Ovary (tissue), 9 donors: ENCODE data around the gene SLC6A12. TPM values are rescaled to one million over a fixed set of nuclear protein-coding genes. Genes with fewer than 3 reads are reported as not detected.
"Not testable (repeated sequence)": the region's sequence is repeated elsewhere in the genome, so short reads cannot be mapped to it uniquely, and the experiment has no call there.

Experiments used
- DNase-seq, 5 donors: peaks; one replicate each; pipeline ENCODE4 v3.0.0-alpha.2; 2019 to 2020
- H3K27ac ChIP-seq, 2 donors: fragments of 200-600 bp; one replicate each; pipeline versions ENCODE4 v1.5.1 to v1.8.0; 2019 to 2022
- H3K27me3 ChIP-seq: fragments of 200-600 bp; one replicate; pipeline ENCODE4 v1.8.0; 2022
- H3K36me3 ChIP-seq: fragments of 200-600 bp; sonication (generic); one replicate; pipeline ENCODE4 v1.5.1; 2019
- H3K4me1 ChIP-seq: one replicate; pipeline ENCODE4 v1.8.1; 2013; ENCODE audit warnings: mild to moderate bottlenecking, moderate library complexity; ENCODE audit not compliant: insufficient read depth
- H3K4me3 ChIP-seq: fragments of 200-600 bp; sonication (generic); one replicate; pipeline ENCODE4 v1.5.1; 2017
- H3K9me3 ChIP-seq, 2 donors: fragments of 200-600 bp in 1 of 2; sonication (generic) in 1 of 2; one replicate each; pipeline versions ENCODE4 v1.5.1 to v1.8.1; 2013 to 2019; ENCODE audit warnings: mild to moderate bottlenecking in 1 of 2, moderate library complexity in 1 of 2
- EP300 ChIP-seq: sonication (generic); formaldehyde crosslinking; IDR thresholded peaks from one replicate; pipeline ENCODE4 v1.6.1; 2017; ENCODE audit warnings: antibody characterized with exemption
- POLR2A ChIP-seq: fragments of 450-650 bp; IDR thresholded peaks from one replicate; pipeline ENCODE4 v1.6.1; 2017; ENCODE audit warnings: antibody characterized with exemption, mild to moderate bottlenecking, moderate library complexity
- WGBS, 3 donors: extraction: QIAGEN DNeasy Blood & Tissue Kit in 1 of 3; methylation state at CpG; one replicate each; pipeline versions ENCODE4 v1.1.5 to v1.1.7; 2013 to 2017; 5-methylcytosine and 5-hydroxymethylcytosine counted together
- intact Hi-C, 4 donors: fragments of 100-400 bp; cut with DNase I; formaldehyde crosslinking; loops; one replicate each; pipeline versions ENCODE4 v1.11.0 to v1.15.1; 2022 to 2023
- polyA plus RNA-seq, 2 donors: library from polyadenylated mRNA; stranded (reverse); fragments of 200-250 nt in 1 of 2; fragments of 350-450 nt in 1 of 2; fragmentation: Illumina TruSeq in 1 of 2; extraction: RNeasy Lipid Tissue Mini Kit (QIAGEN cat#74804) in 1 of 2; gene quantifications; one replicate each; pipeline ENCODE4 v1.2.3, GENCODE V29; 2013 to 2014
- total RNA-seq, 7 donors: library from RNA; depleted of rRNA in 2 of 7; stranded (reverse); fragments of >200 nt in 2 of 7; fragmentation: NEBNext Ultra II Directional in 3 of 7; extraction: Animal tissue kit (Norgen Biotek cat#: 25700) in 3 of 7; gene quantifications; one replicate each; pipeline versions ENCODE4 v1.1.0 to v1.2.4, GENCODE V29; 2016 to 2023
- TF ChIP-seq, protein P1 (sequence below), 3 donors: fragments of 450-650 bp in 2 of 3; fragments of 200-600 bp in 1 of 3; IDR thresholded peaks; one replicate each; pipeline versions ENCODE4 v1.5.1 to v1.8.0; 2016 to 2022; ENCODE audit warnings: antibody characterized with exemption in 3 of 3, mild to moderate bottlenecking in 1 of 3
- donor health status: DM: no; HTN: no; CAD: no; lungs with moderate emphysema.
- donor health status: DM: no; HTN: no; CAD: no.
- donor health status: Bipolar disorder and iron deficiency.
- donor health status: DM: yes; HTN: yes; CAD: no.
- donor health status: DM: no; HTN: no; CAD: no.
- donor health status: DM: yes; HTN: yes; CAD: no.

The SLC6A12 gene
- total and polyA plus RNA-seq, 9 donors: 0.24 to 7.5 (median 1.5) TPM; not detected in 1

DNA sequence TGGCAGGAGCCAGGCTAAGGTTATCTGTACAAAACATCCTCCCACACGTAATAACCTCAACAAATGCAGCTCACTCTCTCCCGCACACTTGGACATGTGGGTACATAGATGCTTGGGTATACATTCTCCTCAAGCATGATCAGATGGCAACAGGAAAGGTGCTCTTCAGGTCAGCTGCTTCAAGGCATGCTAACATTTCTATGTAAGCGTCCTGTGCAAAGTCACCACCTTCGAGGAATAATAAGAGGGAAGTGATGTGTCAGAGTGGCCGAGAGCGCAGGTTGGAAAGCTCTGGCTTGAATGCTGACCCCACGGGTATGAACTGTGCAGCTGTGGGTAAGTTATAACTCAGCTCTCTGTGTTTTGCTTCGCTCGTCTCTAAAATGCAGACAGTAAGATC, 24.2 kb upstream of the SLC6A12 start:
- TF ChIP-seq, protein P1, sequence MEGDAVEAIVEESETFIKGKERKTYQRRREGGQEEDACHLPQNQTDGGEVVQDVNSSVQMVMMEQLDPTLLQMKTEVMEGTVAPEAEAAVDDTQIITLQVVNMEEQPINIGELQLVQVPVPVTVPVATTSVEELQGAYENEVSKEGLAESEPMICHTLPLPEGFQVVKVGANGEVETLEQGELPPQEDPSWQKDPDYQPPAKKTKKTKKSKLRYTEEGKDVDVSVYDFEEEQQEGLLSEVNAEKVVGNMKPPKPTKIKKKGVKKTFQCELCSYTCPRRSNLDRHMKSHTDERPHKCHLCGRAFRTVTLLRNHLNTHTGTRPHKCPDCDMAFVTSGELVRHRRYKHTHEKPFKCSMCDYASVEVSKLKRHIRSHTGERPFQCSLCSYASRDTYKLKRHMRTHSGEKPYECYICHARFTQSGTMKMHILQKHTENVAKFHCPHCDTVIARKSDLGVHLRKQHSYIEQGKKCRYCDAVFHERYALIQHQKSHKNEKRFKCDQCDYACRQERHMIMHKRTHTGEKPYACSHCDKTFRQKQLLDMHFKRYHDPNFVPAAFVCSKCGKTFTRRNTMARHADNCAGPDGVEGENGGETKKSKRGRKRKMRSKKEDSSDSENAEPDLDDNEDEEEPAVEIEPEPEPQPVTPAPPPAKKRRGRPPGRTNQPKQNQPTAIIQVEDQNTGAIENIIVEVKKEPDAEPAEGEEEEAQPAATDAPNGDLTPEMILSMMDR (IDR thresholded peaks at IDR 0.05): no peak
- no peak for TF ChIP-seq EP300
- TF ChIP-seq POLR2A: no peak
- Histone ChIP-seq H3K4me1 (no peaks in the 10 kb centered on the region), H3K27ac (no peak overlapping the region), H3K9me3 (no peaks in the 10 kb centered on the region), H3K27me3 (no peaks in the 10 kb centered on the region), H3K36me3 (no peaks in the 10 kb centered on the region), H3K4me3 (no peak overlapping the region)
- 62 to 75% (median 69%) methylated on average over 9 of the region's 9 CpGs for WGBS, 3 donors
- intact Hi-C loops: no loop called here
- DNase-seq: no peak

DNA sequence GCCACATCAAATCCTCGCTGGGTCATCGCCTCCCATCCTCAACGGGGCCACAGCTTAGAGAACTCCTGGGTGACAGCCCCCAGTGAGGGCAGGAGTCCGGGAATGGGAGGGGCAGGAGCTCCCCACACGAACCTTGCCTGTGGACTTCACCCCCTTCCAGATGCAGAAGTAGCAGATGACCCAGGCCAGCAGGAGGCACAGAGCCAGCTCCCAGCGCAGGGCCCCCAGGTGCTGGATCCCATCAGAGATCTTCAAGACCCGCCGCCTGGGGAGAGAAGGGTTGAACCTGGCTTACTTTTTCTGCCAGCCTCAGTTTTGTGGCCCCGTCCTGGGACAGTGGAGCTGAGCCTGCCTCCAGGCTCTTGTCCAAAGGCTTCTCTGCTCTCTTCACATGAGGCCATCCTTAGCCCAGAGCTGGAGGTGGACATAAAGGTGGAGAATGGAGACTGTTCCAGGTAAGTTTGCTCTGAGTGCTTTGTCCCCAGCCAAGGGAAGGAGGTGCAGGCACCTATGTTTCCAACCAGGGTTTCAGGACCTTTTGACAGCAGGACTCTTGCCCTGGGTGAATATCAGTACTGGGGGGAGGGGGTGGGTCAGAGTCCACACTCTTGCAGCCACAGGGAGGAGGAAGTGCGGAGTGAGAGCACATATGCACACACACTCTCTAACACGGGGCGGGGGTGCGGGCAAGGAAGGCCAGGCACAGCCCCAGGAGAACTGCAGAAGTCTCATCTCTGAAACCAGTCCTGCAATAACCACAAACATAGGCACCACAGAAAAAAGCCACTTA, 23.3 kb upstream of the SLC6A12 start:
- no peaks in the 10 kb centered on the region for H3K9me3 ChIP-seq
- WGBS, 3 donors: 82 to 89% (median 84%) methylated on average over 13 of the region's 13 CpGs
- H3K36me3 ChIP-seq: no peaks in the 10 kb centered on the region
- no peak for TF ChIP-seq POLR2A
- TF ChIP-seq, protein P1 (IDR thresholded peaks at IDR 0.05): no peak
- no peak for TF ChIP-seq EP300
- intact Hi-C loops: no loop called here
- H3K4me1 ChIP-seq: no peaks in the 10 kb centered on the region
- H3K4me3 ChIP-seq: no peak overlapping the region
- no peaks in the 10 kb centered on the region for H3K27me3 ChIP-seq
- no peak overlapping the region for H3K27ac ChIP-seq
- DNase-seq: no peak

DNA sequence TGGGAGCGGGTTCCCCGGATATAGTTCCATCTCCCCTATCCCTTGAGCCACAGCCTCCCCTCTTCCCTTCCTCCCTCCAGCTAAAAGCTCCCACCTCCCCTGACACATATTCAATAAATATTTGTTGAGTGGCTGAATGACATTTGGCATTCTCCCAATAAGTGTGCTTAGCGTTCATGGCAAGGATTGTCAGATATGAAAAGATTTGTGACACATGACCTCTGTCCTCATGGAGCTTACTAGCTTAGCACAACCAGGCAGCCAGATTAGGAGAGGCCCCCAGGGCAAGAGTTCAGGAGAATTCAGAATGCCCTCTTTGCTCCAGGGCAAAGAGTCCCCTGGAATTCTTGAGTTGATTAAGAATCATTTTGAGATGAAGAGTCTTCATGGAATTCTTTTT, 22.5 kb upstream of the SLC6A12 start:
- 71 to 75% (median 75%) methylated on average over 3 of the region's 3 CpGs for WGBS, 3 donors
- H3K27ac ChIP-seq: no peak overlapping the region
- no peak for DNase-seq

DNA sequence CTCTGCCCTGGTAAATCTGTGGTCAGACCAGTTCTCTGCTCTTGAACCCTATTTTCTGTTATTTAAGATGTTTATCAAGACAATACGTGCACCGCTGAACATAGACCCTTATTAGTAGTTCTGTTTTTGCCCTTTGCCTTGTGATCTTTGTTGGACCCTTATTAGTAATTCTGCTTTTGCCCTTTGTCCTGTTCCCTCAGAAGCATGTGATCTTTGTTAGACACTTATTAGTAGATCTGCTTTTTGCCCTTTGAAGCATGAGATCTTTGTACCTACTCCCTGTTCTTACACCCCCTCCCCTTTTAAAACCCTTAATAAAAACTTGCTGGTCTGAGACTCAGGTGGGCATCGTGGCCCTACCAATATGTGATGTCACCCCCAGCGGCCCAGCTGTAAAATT, 22.0 kb upstream of the SLC6A12 start:
- H3K27me3 ChIP-seq, H3K27ac ChIP-seq, intact Hi-C loops, H3K9me3 ChIP-seq, H3K4me3 ChIP-seq, DNase-seq, H3K4me1 ChIP-seq, H3K36me3 ChIP-seq: not testable (repeated sequence)
- 81 to 94% (median 90%) methylated on average over 4 of the region's 4 CpGs for WGBS, 3 donors

More for the DNA sequence above, 22.5 kb upstream of the SLC6A12 start:
- no peaks in the 10 kb centered on the region for H3K27me3 ChIP-seq
- no peaks in the 10 kb centered on the region for H3K4me1 ChIP-seq
- no peak overlapping the region for H3K4me3 ChIP-seq
- intact Hi-C loops: no loop called here
- H3K9me3 ChIP-seq: no peaks in the 10 kb centered on the region
- no peaks in the 10 kb centered on the region for H3K36me3 ChIP-seq
- TF ChIP-seq, protein P1 (IDR thresholded peaks at IDR 0.05): no peak
- TF ChIP-seq EP300: no peak
- TF ChIP-seq POLR2A: no peak

DNA sequence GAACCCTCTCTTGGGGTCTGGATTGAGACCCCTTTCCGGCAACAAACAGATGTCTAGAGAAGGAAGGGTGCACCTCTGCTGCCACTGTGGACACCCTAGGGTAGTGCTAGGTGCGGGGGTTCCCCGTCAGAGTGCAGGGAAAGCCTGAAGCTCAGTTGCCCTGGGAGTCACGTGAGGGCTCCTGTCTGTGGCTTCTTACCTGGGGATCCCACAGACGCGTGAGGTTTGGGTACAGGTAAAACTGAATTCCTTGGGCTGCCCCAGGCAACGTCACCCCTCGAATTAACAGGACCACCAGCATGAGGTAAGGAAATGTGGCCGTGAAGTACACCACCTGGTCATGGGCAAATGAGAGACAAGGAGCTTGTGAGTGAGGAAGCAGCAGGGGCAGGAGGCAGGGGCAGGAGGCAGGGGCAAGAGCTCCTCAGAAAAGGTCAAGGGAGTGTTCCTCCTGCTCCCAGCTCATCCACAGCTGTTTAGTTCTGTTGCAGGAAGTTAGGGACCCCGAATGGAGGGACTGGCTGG, 21.0 kb upstream of the SLC6A12 start:
- TF ChIP-seq POLR2A: no peak
- TF ChIP-seq, protein P1 (IDR thresholded peaks at IDR 0.05): no peak
- no peak for TF ChIP-seq EP300
- Histone ChIP-seq H3K4me1 (no peaks in the 10 kb centered on the region), H3K27ac (no peak overlapping the region), H3K27me3 (no peaks in the 10 kb centered on the region), H3K4me3 (no peak overlapping the region), H3K36me3 (no peaks in the 10 kb centered on the region), H3K9me3 (no peaks in the 10 kb centered on the region)
- DNase-seq: no peak
- 91 to 97% (median 94%) methylated on average over 10 of the region's 10 CpGs for WGBS, 3 donors
- intact Hi-C loops: no loop called here
